Measurements from ENCODE around the gene ATP1B3. TPM values are rescaled to one million over a fixed set of nuclear protein-coding genes. Genes with fewer than 3 reads are reported as not detected.

ATP1B3 gene
- total and polyA plus RNA-seq, 2 of the 13 experiments (the other 11 are each of a cell fraction or from before 2014, with no cell fraction given): 84.3 to 93.6 TPM

DNA sequence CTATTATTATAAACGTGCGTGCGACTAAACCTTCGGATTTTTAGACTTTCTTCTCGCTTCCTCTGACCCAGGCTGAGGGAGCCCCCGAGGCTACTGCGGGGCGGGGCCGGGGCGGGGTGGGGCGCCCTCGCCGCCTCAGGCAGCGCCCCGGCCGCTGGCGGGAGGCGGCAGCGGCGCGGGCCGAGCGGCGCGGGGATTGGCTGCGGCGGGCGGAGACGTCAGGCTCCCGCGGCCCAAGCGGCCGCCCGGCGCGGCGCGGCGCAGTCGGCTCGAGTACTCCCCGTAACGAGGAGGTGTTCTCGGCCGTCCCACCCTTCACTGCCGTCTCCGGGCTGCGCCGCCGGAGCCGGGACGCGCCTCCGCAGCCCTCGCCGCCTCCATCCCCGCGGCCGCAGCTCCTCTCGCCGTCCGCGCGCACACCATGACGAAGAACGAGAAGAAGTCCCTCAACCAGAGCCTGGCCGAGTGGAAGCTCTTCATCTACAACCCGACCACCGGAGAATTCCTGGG is at the start of gene ATP1B3 (continued):
- TF ChIP-seq, protein P1, sequence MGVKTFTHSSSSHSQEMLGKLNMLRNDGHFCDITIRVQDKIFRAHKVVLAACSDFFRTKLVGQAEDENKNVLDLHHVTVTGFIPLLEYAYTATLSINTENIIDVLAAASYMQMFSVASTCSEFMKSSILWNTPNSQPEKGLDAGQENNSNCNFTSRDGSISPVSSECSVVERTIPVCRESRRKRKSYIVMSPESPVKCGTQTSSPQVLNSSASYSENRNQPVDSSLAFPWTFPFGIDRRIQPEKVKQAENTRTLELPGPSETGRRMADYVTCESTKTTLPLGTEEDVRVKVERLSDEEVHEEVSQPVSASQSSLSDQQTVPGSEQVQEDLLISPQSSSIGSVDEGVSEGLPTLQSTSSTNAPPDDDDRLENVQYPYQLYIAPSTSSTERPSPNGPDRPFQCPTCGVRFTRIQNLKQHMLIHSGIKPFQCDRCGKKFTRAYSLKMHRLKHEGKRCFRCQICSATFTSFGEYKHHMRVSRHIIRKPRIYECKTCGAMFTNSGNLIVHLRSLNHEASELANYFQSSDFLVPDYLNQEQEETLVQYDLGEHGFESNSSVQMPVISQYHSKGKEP (CRISPR knock-in tag; IDR thresholded peaks at IDR 0.05): no peak
- TF ChIP-seq KDM5B (CRISPR knock-in tag; IDR thresholded peaks at IDR 0.05; ENCODE audit: borderline replicate concordance) (peak; percentile 37; the same call in 1 of the 2 replicates), ZNF616 (CRISPR knock-in tag; IDR thresholded peaks at IDR 0.05; ENCODE audit: low read depth) (0 out of 2 replicates have a peak, but pooled peaks have one; percentile 8), ZNF431 (CRISPR knock-in tag; IDR thresholded peaks at IDR 0.05; ENCODE audit: borderline replicate concordance, low read depth) (peak; percentile 6; the same call in 1 of the 2 replicates), PHF21A (CRISPR knock-in tag; IDR thresholded peaks at IDR 0.05) (0 out of 2 replicates have a peak, but pooled peaks have one; percentile 34), SAP130 (CRISPR knock-in tag; IDR thresholded peaks at IDR 0.05; ENCODE audit: low read depth) (peak; percentile 78; the same call in 1 of the 2 replicates), RORA (CRISPR knock-in tag; IDR thresholded peaks at IDR 0.05) (no peak), SPEN (CRISPR knock-in tag; IDR thresholded peaks at IDR 0.05; ENCODE audit: low read depth) (peak; percentile 42), POLR2A (IDR thresholded peaks at IDR 0.05; ENCODE audit: insufficient read depth in 1 of 2, low read depth in 2 of 2, low read length in 2 of 2) (peak; percentile 94 to 96), SRY (CRISPR knock-in tag; IDR thresholded peaks at IDR 0.05) (peak; percentile 30; the same call in 1 of the 2 replicates), ZNF510 (CRISPR knock-in tag; IDR thresholded peaks at IDR 0.05; ENCODE audit: low read depth) (no peak), RXRB (CRISPR knock-in tag; IDR thresholded peaks at IDR 0.05; ENCODE audit: borderline replicate concordance) (0 out of 2 replicates have a peak, but pooled peaks have one; percentile 23), RAD51 (IDR thresholded peaks at IDR 0.05; ENCODE audit: borderline replicate concordance) (no peak)
- TF ChIP-seq, protein P2, sequence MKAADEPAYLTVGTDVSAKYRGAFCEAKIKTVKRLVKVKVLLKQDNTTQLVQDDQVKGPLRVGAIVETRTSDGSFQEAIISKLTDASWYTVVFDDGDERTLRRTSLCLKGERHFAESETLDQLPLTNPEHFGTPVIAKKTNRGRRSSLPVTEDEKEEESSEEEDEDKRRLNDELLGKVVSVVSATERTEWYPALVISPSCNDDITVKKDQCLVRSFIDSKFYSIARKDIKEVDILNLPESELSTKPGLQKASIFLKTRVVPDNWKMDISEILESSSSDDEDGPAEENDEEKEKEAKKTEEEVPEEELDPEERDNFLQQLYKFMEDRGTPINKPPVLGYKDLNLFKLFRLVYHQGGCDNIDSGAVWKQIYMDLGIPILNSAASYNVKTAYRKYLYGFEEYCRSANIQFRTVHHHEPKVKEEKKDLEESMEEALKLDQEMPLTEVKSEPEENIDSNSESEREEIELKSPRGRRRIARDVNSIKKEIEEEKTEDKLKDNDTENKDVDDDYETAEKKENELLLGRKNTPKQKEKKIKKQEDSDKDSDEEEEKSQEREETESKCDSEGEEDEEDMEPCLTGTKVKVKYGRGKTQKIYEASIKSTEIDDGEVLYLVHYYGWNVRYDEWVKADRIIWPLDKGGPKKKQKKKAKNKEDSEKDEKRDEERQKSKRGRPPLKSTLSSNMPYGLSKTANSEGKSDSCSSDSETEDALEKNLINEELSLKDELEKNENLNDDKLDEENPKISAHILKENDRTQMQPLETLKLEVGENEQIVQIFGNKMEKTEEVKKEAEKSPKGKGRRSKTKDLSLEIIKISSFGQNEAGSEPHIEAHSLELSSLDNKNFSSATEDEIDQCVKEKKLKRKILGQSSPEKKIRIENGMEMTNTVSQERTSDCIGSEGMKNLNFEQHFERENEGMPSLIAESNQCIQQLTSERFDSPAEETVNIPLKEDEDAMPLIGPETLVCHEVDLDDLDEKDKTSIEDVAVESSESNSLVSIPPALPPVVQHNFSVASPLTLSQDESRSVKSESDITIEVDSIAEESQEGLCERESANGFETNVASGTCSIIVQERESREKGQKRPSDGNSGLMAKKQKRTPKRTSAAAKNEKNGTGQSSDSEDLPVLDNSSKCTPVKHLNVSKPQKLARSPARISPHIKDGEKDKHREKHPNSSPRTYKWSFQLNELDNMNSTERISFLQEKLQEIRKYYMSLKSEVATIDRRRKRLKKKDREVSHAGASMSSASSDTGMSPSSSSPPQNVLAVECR (CRISPR knock-in tag; IDR thresholded peaks at IDR 0.05; ENCODE audit: borderline replicate concordance): peak; percentile 62; the same call in 1 of the 2 replicates
- TF ChIP-seq, protein P3, sequence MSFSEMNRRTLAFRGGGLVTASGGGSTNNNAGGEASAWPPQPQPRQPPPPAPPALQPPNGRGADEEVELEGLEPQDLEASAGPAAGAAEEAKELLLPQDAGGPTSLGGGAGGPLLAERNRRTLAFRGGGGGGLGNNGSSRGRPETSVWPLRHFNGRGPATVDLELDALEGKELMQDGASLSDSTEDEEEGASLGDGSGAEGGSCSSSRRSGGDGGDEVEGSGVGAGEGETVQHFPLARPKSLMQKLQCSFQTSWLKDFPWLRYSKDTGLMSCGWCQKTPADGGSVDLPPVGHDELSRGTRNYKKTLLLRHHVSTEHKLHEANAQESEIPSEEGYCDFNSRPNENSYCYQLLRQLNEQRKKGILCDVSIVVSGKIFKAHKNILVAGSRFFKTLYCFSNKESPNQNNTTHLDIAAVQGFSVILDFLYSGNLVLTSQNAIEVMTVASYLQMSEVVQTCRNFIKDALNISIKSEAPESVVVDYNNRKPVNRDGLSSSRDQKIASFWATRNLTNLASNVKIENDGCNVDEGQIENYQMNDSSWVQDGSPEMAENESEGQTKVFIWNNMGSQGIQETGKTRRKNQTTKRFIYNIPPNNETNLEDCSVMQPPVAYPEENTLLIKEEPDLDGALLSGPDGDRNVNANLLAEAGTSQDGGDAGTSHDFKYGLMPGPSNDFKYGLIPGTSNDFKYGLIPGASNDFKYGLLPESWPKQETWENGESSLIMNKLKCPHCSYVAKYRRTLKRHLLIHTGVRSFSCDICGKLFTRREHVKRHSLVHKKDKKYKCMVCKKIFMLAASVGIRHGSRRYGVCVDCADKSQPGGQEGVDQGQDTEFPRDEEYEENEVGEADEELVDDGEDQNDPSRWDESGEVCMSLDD (CRISPR knock-in tag; IDR thresholded peaks at IDR 0.05; ENCODE audit: borderline replicate concordance): peak; percentile 67; the same call in 1 of the 2 replicates
- TF ChIP-seq, protein P4, sequence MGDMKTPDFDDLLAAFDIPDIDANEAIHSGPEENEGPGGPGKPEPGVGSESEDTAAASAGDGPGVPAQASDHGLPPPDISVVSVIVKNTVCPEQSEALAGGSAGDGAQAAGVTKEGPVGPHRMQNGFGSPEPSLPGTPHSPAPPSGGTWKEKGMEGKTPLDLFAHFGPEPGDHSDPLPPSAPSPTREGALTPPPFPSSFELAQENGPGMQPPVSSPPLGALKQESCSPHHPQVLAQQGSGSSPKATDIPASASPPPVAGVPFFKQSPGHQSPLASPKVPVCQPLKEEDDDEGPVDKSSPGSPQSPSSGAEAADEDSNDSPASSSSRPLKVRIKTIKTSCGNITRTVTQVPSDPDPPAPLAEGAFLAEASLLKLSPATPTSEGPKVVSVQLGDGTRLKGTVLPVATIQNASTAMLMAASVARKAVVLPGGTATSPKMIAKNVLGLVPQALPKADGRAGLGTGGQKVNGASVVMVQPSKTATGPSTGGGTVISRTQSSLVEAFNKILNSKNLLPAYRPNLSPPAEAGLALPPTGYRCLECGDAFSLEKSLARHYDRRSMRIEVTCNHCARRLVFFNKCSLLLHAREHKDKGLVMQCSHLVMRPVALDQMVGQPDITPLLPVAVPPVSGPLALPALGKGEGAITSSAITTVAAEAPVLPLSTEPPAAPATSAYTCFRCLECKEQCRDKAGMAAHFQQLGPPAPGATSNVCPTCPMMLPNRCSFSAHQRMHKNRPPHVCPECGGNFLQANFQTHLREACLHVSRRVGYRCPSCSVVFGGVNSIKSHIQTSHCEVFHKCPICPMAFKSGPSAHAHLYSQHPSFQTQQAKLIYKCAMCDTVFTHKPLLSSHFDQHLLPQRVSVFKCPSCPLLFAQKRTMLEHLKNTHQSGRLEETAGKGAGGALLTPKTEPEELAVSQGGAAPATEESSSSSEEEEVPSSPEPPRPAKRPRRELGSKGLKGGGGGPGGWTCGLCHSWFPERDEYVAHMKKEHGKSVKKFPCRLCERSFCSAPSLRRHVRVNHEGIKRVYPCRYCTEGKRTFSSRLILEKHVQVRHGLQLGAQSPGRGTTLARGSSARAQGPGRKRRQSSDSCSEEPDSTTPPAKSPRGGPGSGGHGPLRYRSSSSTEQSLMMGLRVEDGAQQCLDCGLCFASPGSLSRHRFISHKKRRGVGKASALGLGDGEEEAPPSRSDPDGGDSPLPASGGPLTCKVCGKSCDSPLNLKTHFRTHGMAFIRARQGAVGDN (CRISPR knock-in tag; IDR thresholded peaks at IDR 0.05): peak; percentile 56

All from HepG2 (cell line).